ENCODE measurements around the gene NDRG4. TPM values are rescaled to one million over a fixed set of nuclear protein-coding genes. Genes with fewer than 3 reads are reported as not detected.

NDRG4 gene
- total RNA-seq, 2 donors from 2014 or later = 6.0 to 33.9 TPM

DNA sequence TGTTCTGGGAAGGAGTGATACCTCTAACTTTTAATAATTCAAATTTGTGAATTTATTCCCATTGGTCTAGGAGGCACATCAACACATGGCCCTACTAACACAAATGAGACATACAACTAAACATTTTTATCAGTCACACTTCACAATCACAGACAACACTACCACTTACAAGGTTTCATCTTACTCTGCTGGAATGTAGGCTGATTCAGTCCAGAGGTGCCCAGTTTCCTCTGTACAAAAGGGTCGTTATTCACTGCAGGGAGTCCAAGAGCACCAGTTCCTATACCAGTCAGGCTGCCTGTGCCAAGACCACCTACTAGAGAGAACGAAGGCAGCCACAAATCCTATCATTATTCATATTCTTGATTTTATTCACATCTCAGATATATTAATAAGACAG, 56.7 kb downstream of the NDRG4 start:
- no peak for ATAC-seq
- intact Hi-C loops (cut with DNase I) = no loop called here
- H3K36me3 ChIP-seq (replicated peaks in 1 of 2; ENCODE audit: insufficient read depth in 1 of 2, low read depth in 2 of 2) = peaks cover 5 to 30% of the 10 kb centered on the region in 2 donors
- H3K27me3 ChIP-seq = no peaks in the 10 kb centered on the region
- no peaks in the 10 kb centered on the region for H3K4me1 ChIP-seq
- TF ChIP-seq, protein P1, sequence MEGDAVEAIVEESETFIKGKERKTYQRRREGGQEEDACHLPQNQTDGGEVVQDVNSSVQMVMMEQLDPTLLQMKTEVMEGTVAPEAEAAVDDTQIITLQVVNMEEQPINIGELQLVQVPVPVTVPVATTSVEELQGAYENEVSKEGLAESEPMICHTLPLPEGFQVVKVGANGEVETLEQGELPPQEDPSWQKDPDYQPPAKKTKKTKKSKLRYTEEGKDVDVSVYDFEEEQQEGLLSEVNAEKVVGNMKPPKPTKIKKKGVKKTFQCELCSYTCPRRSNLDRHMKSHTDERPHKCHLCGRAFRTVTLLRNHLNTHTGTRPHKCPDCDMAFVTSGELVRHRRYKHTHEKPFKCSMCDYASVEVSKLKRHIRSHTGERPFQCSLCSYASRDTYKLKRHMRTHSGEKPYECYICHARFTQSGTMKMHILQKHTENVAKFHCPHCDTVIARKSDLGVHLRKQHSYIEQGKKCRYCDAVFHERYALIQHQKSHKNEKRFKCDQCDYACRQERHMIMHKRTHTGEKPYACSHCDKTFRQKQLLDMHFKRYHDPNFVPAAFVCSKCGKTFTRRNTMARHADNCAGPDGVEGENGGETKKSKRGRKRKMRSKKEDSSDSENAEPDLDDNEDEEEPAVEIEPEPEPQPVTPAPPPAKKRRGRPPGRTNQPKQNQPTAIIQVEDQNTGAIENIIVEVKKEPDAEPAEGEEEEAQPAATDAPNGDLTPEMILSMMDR (IDR thresholded peaks at IDR 0.05) = no peak
- TF ChIP-seq POLR2A (IDR thresholded peaks at IDR 0.05) = no peak
- 72 to 91% methylated on average over 2 of the region's 2 CpGs for WGBS, 2 donors
- H3K4me3 ChIP-seq = no peak overlapping the region
- DNase-seq = no peak
- H3K27ac ChIP-seq = no peak overlapping the region
- H3K9me3 ChIP-seq = no peaks in the 10 kb centered on the region

Small RNA genes within 50 kb of the gene (small RNA-seq; reads per million reads assigned to genes)
- gene RNU6-103P = not detected
- 291 reads per million, percentile 97 among the genes with 10 or more reads in this experiment for gene SNORA46
- gene SNORA50A = not detected

Other genes starting within 250 kb of the NDRG4 start
- not detected for gene PRSS54, start 205.1 kb upstream of the NDRG4 start, total RNA-seq
- 1 to 10 TPM; 2.6 to 3.6 TPM for gene GINS3, start 107.7 kb upstream of the NDRG4 start, total RNA-seq
- 10 to 100 TPM; 67.7 to 80.8 TPM for gene SETD6, start 15.4 kb downstream of the NDRG4 start, total RNA-seq
- 10 to 100 TPM; 56.8 to 63.9 TPM for gene CNOT1, start 129.7 kb downstream of the NDRG4 start, total RNA-seq
- 1 to 10 TPM; 6.3 to 7.3 TPM for gene SLC38A7, start 184.6 kb downstream of the NDRG4 start, total RNA-seq
- gene GOT2, start 234.2 kb downstream of the NDRG4 start, total RNA-seq = 10 to 100 TPM; 26.2 to 44.8 TPM